H1 (cell line): ENCODE data around the gene CHD5. TPM values are rescaled to one million over a fixed set of nuclear protein-coding genes. Genes with fewer than 3 reads are reported as not detected.

Experiments used
- CTCF ChIA-PET: fragments of 300-600 bp; sonication (Branson Sonifier 250); formaldehyde crosslinking; loops from one replicate; lab custom pipeline; 2021; ENCODE audit not compliant: partially characterized antibody; lab: Charles Lee
- POLR2A ChIA-PET: fragments of 300-600 bp; sonication (Branson Sonifier 250); formaldehyde crosslinking; loops from one replicate; lab custom pipeline; 2021; ENCODE audit warnings: inconsistent platforms; ENCODE audit not compliant: partially characterized antibody; lab: Charles Lee
- DNase-seq, 2 experiments: peaks; one replicate each; pipeline versions ENCODE4 v3.0.0 to v3.0.0-alpha.2; 2010 to 2022; ENCODE audit warnings: low spot score in 2 of 2, low read depth in 1 of 2, mixed read lengths in 1 of 2
- FAIRE-seq: peaks from 2 replicates; lab custom pipeline; 2011; peaks lifted over from hg19 to GRCh38; lab: Jason Lieb, UNC
- H2AFZ ChIP-seq: 2 replicates; pipeline ENCODE4 v1.8.1; 2012; ENCODE audit warnings: low read length, inconsistent platforms
- H2AK5ac ChIP-seq: 2 replicates; pipeline ENCODE4 v1.6.1; 2013; ENCODE audit warnings: low read depth, low read length
- H2BK120ac ChIP-seq: replicated peaks from 2 replicates; pipeline ENCODE3; 2013; ENCODE audit warnings: low read depth, low read length, inconsistent platforms
- H2BK12ac ChIP-seq: 2 replicates; pipeline ENCODE4 v1.6.1; 2013; ENCODE audit warnings: low read depth, low read length
- H2BK15ac ChIP-seq: 2 replicates; pipeline ENCODE4 v1.6.1; 2013; ENCODE audit warnings: low read length
- H2BK20ac ChIP-seq: 2 replicates; pipeline ENCODE4 v1.6.1; 2013; ENCODE audit warnings: low read length
- H2BK5ac ChIP-seq: 2 replicates; pipeline ENCODE4 v1.6.1; 2013; ENCODE audit warnings: low read depth, low read length
- H3K14ac ChIP-seq: 2 replicates; pipeline ENCODE4 v1.6.1; 2013; ENCODE audit warnings: inconsistent platforms; ENCODE audit not compliant: insufficient read length
- H3K18ac ChIP-seq: 2 replicates; pipeline ENCODE4 v1.6.1; 2013; ENCODE audit warnings: low read length; ENCODE audit errors: extremely low read depth
- H3K23ac ChIP-seq: 2 replicates; pipeline ENCODE4 v1.6.1; 2013; ENCODE audit warnings: inconsistent platforms; ENCODE audit not compliant: insufficient read length
- H3K23me2 ChIP-seq: 2 replicates; pipeline ENCODE4 v1.6.1; 2013; ENCODE audit warnings: low read depth, low read length
- H3K27ac ChIP-seq: 2 replicates; pipeline ENCODE4 v1.6.1; 2011; ENCODE audit warnings: low read depth, low read length, inconsistent platforms
- H3K27me3 ChIP-seq, 4 experiments: replicated peaks in 1 of 4; 1 replicate in 1 of 4; 2 replicates in 3 of 4; pipeline versions ENCODE4 v1.6.1 to v1.8.1; 2011 to 2013; ENCODE audit warnings: low read length in 3 of 4, mild to moderate bottlenecking in 3 of 4, inconsistent platforms in 2 of 4, mixed read lengths in 2 of 4, moderate library complexity in 1 of 4; ENCODE audit not compliant: control insufficient read depth in 3 of 4, insufficient read depth in 3 of 4; ENCODE audit errors: extremely low read depth in 1 of 4
- H3K36me3 ChIP-seq, 4 experiments: 2 replicates each; pipeline versions ENCODE4 v1.6.1 to v1.8.1; 2011 to 2013; ENCODE audit warnings: mild to moderate bottlenecking in 4 of 4, low read length in 3 of 4, moderate library complexity in 2 of 4, control low read depth in 1 of 4, inconsistent platforms in 1 of 4; ENCODE audit not compliant: insufficient read depth in 4 of 4, control insufficient read depth in 2 of 4
- H3K4ac ChIP-seq: replicated peaks from 2 replicates; pipeline ENCODE3; 2013; ENCODE audit warnings: low read length, low read depth, mixed read lengths, inconsistent platforms; ENCODE audit not compliant: insufficient read length
- H3K4me1 ChIP-seq, 4 experiments: replicated peaks in 1 of 4; 1 replicate in 1 of 4; 2 replicates in 3 of 4; pipeline versions ENCODE4 v1.6.1 to v1.8.1; 2011 to 2013; ENCODE audit warnings: low read length in 3 of 4, inconsistent platforms in 2 of 4, mixed read lengths in 1 of 4; ENCODE audit not compliant: insufficient read depth in 4 of 4, control insufficient read depth in 3 of 4
- H3K4me2 ChIP-seq, 2 experiments: 2 replicates each; pipeline versions ENCODE4 v1.6.1 to v1.8.1; 2011 to 2013; ENCODE audit warnings: low read depth in 2 of 2, low read length in 2 of 2, control low read depth in 1 of 2, inconsistent platforms in 1 of 2, mild to moderate bottlenecking in 1 of 2; ENCODE audit not compliant: insufficient read depth in 1 of 2
- H3K4me3 ChIP-seq, 4 experiments: fragments of 200-600, 300-600 bp in 1 of 4; sonication (generic), shearing (Covaris generic), sonication (Bioruptor Twin) in 1 of 4; 2 replicates each; pipeline versions ENCODE4 v1.5.1 to v1.8.1; 2011 to 2016; ENCODE audit warnings: low read length in 4 of 4, low read depth in 3 of 4, control low read depth in 2 of 4, inconsistent platforms in 2 of 4, mild to moderate bottlenecking in 2 of 4, mixed read lengths in 1 of 4, moderate library complexity in 1 of 4; ENCODE audit not compliant: insufficient read depth in 2 of 4; ENCODE audit errors: extremely low read depth in 1 of 4
- H3K56ac ChIP-seq: replicated peaks from 2 replicates; pipeline ENCODE3; 2013; ENCODE audit warnings: low read depth, mild to moderate bottlenecking, mixed read lengths, low read length, inconsistent platforms; ENCODE audit not compliant: insufficient read length
- H3K79me1 ChIP-seq: 2 replicates; pipeline ENCODE4 v1.6.1; 2013; ENCODE audit warnings: low read depth, low read length, control low read depth
- H3K79me2 ChIP-seq, 2 experiments: 2 replicates each; pipeline versions ENCODE4 v1.6.1 to v1.8.1; 2012 to 2013; ENCODE audit warnings: low read length in 2 of 2, mild to moderate bottlenecking in 2 of 2, inconsistent platforms in 1 of 2; ENCODE audit not compliant: insufficient read depth in 2 of 2, control insufficient read depth in 1 of 2
- H3K9ac ChIP-seq, 4 experiments: replicated peaks in 1 of 4; 1 replicate in 1 of 4; 2 replicates in 3 of 4; pipeline versions ENCODE4 v1.6.1 to v1.8.1; 2011 to 2013; ENCODE audit warnings: low read depth in 3 of 4, low read length in 3 of 4, control low read depth in 2 of 4, mild to moderate bottlenecking in 2 of 4, moderate library complexity in 2 of 4, inconsistent platforms in 1 of 4; ENCODE audit errors: extremely low read depth in 1 of 4
- H3K9me3 ChIP-seq, 2 experiments: 2 replicates each; pipeline versions ENCODE4 v1.6.1 to v1.8.1; 2012 to 2013; ENCODE audit warnings: mild to moderate bottlenecking in 2 of 2, moderate library complexity in 2 of 2, control low read depth in 1 of 2, inconsistent platforms in 1 of 2, low read depth in 1 of 2, low read length in 1 of 2, mixed read lengths in 1 of 2; ENCODE audit not compliant: insufficient read depth in 2 of 2
- H4K20me1 ChIP-seq, 2 experiments: replicated peaks in 1 of 2; 2 replicates each; pipeline versions ENCODE3 to v1.8.1; 2011 to 2013; ENCODE audit warnings: inconsistent platforms in 2 of 2, low read length in 2 of 2, mild to moderate bottlenecking in 1 of 2; ENCODE audit not compliant: insufficient read depth in 2 of 2, control insufficient read depth in 1 of 2
- H4K5ac ChIP-seq: 2 replicates; pipeline ENCODE4 v1.6.1; 2013; ENCODE audit warnings: low read length, low read depth, mixed read lengths, inconsistent platforms; ENCODE audit not compliant: insufficient read length
- H4K8ac ChIP-seq: 2 replicates; pipeline ENCODE4 v1.8.0; 2013; ENCODE audit warnings: mild to moderate bottlenecking, moderate library complexity, low read length, inconsistent platforms; ENCODE audit not compliant: insufficient read depth; ENCODE audit errors: extremely low read depth
- H4K91ac ChIP-seq: replicated peaks from 2 replicates; pipeline ENCODE3; 2013; ENCODE audit warnings: low read length, mixed read lengths, inconsistent platforms; ENCODE audit not compliant: insufficient read length
- ATF3 ChIP-seq: IDR thresholded peaks from 2 replicates; pipeline ENCODE4 v1.6.1; 2011; ENCODE audit warnings: low read depth, mild to moderate bottlenecking, low read length; ENCODE audit not compliant: insufficient read depth
- CBX5 ChIP-seq: fragments of 300-800, 300-1000 bp; sonication (generic); IDR thresholded peaks from 2 replicates; pipeline ENCODE4 v1.7.1; 2016; ENCODE audit warnings: antibody characterized with exemption, low read length, low read depth
- CEBPB ChIP-seq: IDR thresholded peaks from 2 replicates; pipeline ENCODE4 v1.6.1; 2012; ENCODE audit warnings: low read depth, low read length
- EP300 ChIP-seq, 2 experiments: IDR thresholded peaks; 1 replicate in 1 of 2; 2 replicates in 1 of 2; pipeline ENCODE4 v1.6.1; 2011 to 2012; ENCODE audit warnings: low read depth in 2 of 2, low read length in 2 of 2, mild to moderate bottlenecking in 2 of 2, borderline replicate concordance in 1 of 2, inconsistent platforms in 1 of 2, moderate library complexity in 1 of 2
- EZH2 ChIP-seq: fragments of 200-600 bp; sonication (generic); IDR thresholded peaks from 2 replicates; pipeline ENCODE4 v1.7.1; 2012; ENCODE audit warnings: low read depth, mild to moderate bottlenecking, moderate library complexity, low read length, inconsistent platforms; ENCODE audit not compliant: severe bottlenecking
- ZNF274 ChIP-seq: IDR thresholded peaks from 2 replicates; pipeline ENCODE4 v1.7.0; 2012; ENCODE audit warnings: low read length, borderline replicate concordance; ENCODE audit errors: extremely low read depth
- WGBS, 2 experiments: shearing (Covaris generic) in 1 of 2; methylation state at CpG; one replicate each; pipeline versions ENCODE4 v1.1.6 to v1.1.7; 2013 to 2015; ENCODE audit warnings: low lambda C conversion rate in 2 of 2, mixed read lengths in 2 of 2, inconsistent platforms in 1 of 2, low coverage in 1 of 2, missing lambda C conversion rate in 1 of 2; ENCODE audit not compliant: insufficient replicate concordance in 2 of 2, insufficient coverage in 1 of 2, insufficient read length in 1 of 2; ENCODE audit errors: extremely low coverage in 1 of 2, missing lambda C conversion rate in 1 of 2; 5-methylcytosine and 5-hydroxymethylcytosine counted together
- polyA plus RNA-seq, 7 experiments: library from polyadenylated mRNA; depleted of rRNA in 3 of 7; stranded (reverse) in 5 of 7; unstranded in 2 of 7; fragments of >200 nt in 5 of 7; fragments of 200-250 nt in 2 of 7; gene quantifications; 1 replicate in 5 of 7; 2 replicates in 1 of 7; 4 replicates in 1 of 7; pipeline versions ENCODE4 v1.2.1 to v1.2.3, GENCODE V29; 2011 to 2013; ENCODE audit warnings: missing spikeins in 2 of 7, mixed read lengths in 2 of 7
- total RNA-seq: library from RNA; stranded (reverse); fragmentation: NEBNext Ultra II Directional; extraction: Animal tissue kit (Norgen Biotek cat#: 25700); gene quantifications from 2 replicates; pipeline ENCODE4 v1.2.1, GENCODE V29; 2021

Gene CHD5
- total and polyA plus RNA-seq, 2 of the 8 experiments (the other 6 are each of a cell fraction or from before 2014, with no cell fraction given) = 0.42 to 1.8 TPM

GRCh38 chr1:6134741-6135510, 45.2 kb downstream of the CHD5 start:
- H2BK5ac ChIP-seq = no peak overlapping the region
- H3K23me2 ChIP-seq = no peaks in the 10 kb centered on the region
- H2AK5ac ChIP-seq = no peak overlapping the region
- H3K4me1 ChIP-seq = no peaks in the 10 kb centered on the region
- H4K5ac ChIP-seq = no peak overlapping the region
- CTCF ChIA-PET = interaction anchor here (1.0 to 1.4 kb wide), 6 partner anchors 13 to 93 kb away, joined by 3 to 5 read pairs (median 4); no protein-coding TSS in a partner anchor
- no peaks in the 10 kb centered on the region for H3K79me1 ChIP-seq
- no peak overlapping the region for H3K18ac ChIP-seq
- H2BK120ac ChIP-seq = no peak overlapping the region
- TF ChIP-seq ZNF274 = no peak
- no peak for TF ChIP-seq CEBPB
- no peak for TF ChIP-seq EP300 (IDR thresholded peaks at IDR 0.05; ENCODE audit: borderline replicate concordance in 1 of 2, low read depth in 2 of 2, low read length in 2 of 2)
- TF ChIP-seq ATF3 = no peak
- no peak for TF ChIP-seq CBX5
- no peak for TF ChIP-seq EZH2
- H3K4me2 ChIP-seq = no peak overlapping the region
- FAIRE-seq (no peak), DNase-seq (no peak)
- no peak overlapping the region for H3K23ac ChIP-seq
- H3K36me3 ChIP-seq = no peaks in the 10 kb centered on the region
- POLR2A ChIA-PET = interaction anchor here (1.1 to 1.3 kb wide), 2 partner anchors 13 to 54 kb away, joined by 3 read pairs; no protein-coding TSS in a partner anchor
- no peak overlapping the region for H3K9ac ChIP-seq
- 90% methylated on average over 22 of the region's 22 CpGs; no CpG with 5 or more reads in 1 of the 2 experiments for WGBS, 2 experiments
- H2BK15ac ChIP-seq = no peak overlapping the region
- no peak overlapping the region for H4K91ac ChIP-seq
- H3K27me3 ChIP-seq = no peaks in the 10 kb centered on the region; a peak in 1 of 7 replicates
- no peak overlapping the region for H2BK20ac ChIP-seq
- no peak overlapping the region for H3K4me3 ChIP-seq
- no peak overlapping the region for H3K56ac ChIP-seq
- no peak overlapping the region for H2AFZ ChIP-seq
- no peaks in the 10 kb centered on the region; a peak in 1 of 4 replicates for H3K9me3 ChIP-seq
- no peak overlapping the region for H3K14ac ChIP-seq
- no peak overlapping the region for H3K4ac ChIP-seq
- no peak overlapping the region for H3K27ac ChIP-seq
- no peaks in the 10 kb centered on the region for H4K20me1 ChIP-seq
- H4K8ac ChIP-seq = no peak overlapping the region; the same call in 1 of the 2 replicates
- no peak overlapping the region for H2BK12ac ChIP-seq
- no peaks in the 10 kb centered on the region for H3K79me2 ChIP-seq
